ENCODE results near the gene ZNF598.

- TF ChIP-seq POLR2A (IDR thresholded peaks at IDR 0.05) (no peak), CTCF (IDR thresholded peaks at IDR 0.05) (no peak), EP300 (IDR thresholded peaks at IDR 0.05) (no peak)
These were observed 23.7 kb upstream of the ZNF598 start for GRCh38 chr16:2033057-2033908.
